GM12801 (cell line): ENCODE results near the gene TMEM243.

Source experiments
- TF ChIP-seq, protein P1 (sequence below): IDR thresholded peaks from one replicate; pipeline ENCODE4 v1.5.1; 2011; ENCODE audit warnings: control low read depth; ENCODE audit not compliant: insufficient read length; ENCODE audit errors: extremely low read depth

The TMEM243 gene

DNA sequence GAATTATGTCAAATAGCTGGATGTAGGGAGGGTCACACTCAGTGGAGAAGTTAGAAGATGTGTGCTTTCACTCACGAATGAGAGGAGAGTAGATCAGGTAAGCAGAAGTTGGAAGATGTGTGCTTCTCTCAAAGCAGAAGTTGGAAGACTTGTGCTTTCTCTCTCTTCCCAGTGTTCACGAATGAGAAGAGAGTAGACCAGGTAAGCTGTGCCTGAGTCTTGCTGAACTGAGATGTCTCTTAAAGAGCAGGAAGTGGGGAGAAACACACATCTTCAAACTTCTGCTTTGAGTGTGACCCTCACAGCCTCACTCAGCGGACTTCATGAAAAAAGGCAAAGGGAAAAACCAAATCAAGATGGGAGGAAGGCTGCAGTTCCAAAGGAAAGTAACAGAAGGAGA is 7.0 kb upstream of the TMEM243 start:
- TF ChIP-seq, protein P1, sequence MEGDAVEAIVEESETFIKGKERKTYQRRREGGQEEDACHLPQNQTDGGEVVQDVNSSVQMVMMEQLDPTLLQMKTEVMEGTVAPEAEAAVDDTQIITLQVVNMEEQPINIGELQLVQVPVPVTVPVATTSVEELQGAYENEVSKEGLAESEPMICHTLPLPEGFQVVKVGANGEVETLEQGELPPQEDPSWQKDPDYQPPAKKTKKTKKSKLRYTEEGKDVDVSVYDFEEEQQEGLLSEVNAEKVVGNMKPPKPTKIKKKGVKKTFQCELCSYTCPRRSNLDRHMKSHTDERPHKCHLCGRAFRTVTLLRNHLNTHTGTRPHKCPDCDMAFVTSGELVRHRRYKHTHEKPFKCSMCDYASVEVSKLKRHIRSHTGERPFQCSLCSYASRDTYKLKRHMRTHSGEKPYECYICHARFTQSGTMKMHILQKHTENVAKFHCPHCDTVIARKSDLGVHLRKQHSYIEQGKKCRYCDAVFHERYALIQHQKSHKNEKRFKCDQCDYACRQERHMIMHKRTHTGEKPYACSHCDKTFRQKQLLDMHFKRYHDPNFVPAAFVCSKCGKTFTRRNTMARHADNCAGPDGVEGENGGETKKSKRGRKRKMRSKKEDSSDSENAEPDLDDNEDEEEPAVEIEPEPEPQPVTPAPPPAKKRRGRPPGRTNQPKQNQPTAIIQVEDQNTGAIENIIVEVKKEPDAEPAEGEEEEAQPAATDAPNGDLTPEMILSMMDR, result no peak

DNA sequence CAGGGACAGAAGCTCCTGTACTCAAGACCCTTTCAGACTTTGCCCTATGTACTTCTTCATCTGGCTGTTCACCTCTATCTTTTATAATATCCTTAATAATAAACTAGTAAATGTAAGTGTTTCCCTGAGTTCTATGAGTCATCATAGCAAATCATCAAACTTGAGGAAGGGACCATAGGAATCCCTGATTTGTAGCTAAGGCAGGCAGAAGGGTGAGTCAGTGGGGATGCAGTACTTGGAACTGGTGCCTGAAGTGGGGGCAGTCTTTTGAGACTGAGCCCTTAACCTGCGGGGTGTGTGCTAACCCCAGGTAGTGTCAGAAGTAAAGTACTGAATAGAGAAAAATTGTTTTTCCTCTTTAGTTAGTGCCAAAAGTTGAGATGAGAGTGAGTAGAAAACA is 6.2 kb upstream of the TMEM243 start:
- TF ChIP-seq, protein P1, result no peak

DNA sequence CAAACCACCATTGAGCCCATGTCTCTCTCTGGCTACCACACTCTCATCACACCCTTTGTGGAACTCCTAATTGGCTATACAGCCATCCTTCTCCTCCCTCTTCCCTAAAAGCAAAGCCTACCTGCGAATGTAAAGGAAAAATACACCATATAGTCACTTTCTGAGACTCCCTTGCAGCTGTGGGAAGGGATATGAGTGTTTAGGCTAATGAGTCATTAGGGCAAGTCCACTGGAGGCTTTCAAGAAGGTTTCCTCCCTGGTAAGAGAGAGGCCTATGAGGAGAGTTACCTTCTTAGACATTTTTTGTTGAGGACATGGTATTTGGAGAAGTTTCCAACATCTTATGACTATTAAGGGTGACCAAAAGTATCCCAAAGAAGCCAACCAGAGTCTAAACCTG is 4.1 kb upstream of the TMEM243 start:
- TF ChIP-seq, protein P1, result no peak

DNA sequence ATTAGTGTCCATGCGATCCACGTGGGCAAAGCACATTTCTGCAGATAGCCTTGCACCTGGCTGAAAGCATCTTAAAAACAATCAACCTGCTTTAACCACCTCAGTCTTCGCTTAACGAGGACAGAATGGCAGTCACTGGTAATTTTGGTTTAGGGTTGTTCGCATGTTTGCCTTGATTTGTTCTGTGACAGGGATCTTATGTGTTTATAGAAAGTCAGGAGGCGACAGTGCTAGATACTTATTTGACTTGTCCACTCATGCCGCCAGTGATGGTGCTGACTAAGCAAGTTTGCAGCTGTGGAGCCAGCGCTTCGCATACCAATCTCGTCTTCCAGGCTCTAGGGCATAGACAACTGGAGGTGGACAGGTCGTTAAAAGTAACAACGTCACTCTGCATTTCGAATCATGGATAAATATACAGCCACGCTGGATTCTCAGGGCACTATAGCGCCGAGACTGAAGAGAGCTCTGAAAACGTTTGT is 1.2 kb upstream of the TMEM243 start:
- TF ChIP-seq, protein P1, result no peak

DNA sequence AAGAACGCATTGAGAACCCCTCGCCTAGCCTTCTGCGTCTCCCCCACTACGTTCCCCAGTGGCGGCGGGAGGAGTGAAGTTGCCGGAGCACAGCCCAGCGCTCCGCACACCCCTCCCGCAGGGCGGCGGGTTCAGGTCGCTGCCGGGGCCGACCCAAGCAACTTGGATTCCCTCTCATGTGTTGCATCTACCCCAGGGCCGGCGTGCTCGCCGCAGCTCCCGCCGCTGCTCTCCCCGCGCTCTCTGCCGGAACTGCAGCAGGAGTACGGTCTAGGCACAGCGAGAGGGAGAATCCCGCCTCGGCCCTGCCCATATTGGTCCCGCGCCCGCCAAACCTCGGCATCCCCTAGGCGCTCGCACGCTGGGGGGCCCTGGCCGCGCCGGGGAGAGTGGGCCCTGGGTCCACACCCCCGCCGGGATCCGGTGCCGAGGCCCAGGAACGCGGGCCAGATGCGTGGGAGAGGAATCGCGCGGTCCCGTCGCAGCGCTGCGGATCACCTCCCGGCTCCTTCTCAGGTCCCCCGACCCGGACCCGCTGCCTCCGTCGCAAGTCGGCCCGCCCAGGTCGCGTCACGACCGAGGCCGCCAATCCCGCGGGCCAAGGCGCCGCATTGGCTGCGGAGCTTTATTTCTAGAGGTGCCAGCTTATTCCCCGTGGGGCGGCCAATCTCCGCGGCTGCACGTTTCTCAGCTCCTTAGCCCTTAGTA is 648 bp upstream of the TMEM243 start:
- TF ChIP-seq, protein P1, result no peak

DNA sequence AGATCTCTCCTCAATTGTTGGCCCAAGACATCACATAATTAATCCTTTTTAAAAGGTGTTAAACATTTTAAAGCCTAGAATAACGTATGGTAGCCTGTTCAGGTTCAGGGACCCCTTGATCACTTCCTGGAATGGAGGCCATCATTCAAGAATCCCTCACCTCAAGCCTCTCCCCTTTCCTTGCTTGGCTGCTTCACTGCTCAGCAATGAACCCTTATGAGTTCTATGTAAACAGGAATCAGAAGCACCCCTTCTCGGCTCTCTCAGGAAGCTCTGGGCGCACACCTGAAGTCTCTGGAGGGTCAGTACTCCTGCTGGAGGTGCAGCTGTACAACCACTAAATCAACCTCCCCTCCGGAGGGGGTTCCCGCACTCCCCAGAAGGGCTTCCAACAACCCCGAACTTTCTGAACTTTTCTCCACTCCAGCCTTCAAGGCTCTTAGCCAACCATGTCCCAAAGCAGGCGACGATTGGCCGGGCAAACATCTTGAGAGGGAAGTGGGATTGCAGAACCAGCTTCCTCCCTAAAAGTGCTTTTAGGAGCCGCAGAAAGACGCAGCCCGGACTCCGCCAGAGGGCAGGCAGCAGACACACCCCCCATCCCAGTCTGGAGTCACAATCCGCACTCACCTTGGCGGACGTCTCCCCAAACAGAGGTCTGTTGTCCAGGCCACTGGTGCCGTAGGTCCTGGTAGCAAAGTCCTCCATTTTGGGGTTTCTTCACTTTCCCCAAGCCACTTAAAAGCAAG is 562 bp downstream of the TMEM243 start:
- TF ChIP-seq, protein P1, result no peak

DNA sequence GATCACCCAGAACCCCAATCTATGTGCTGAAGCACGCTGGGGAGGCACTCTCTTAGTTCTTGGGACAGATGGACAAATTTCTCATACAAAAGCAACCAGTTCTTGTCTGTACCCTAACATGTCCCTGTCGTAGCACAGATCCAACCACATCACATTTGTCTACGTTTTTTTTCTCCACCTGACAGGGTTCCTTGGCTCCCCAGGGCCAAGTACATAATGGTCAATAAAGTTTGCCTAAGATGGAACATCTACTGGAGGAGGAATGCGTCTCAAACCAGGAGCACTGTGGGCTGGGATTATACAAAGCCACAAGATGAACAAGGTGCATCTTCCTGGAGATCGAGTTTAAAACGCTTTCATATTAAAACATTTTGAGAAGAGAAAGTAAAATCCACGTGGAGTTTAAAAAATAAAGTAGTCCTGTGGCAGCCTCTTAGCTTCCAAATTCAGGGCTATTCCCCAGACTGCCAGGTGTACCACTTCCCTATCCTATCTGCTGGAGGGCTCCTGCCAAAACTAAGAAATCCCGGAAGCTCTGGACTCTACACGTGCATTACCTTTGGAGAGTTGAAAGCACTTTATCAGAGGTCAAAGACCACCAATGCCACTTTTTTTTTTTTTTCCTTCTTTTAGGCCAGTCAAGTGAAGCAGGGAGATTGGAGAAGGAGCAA is 1.4 kb downstream of the TMEM243 start:
- TF ChIP-seq, protein P1, result no peak
